GM12891 (cell line): ENCODE results near the gene MARVELD2.
A peak's percentile ranks its signal among the peaks of the same experiment; 100 is the strongest.
"Not testable (repeated sequence)": the region's sequence is repeated elsewhere in the genome, so short reads cannot be mapped to it uniquely, and the experiment has no call there.

ENCODE experiments used
- DNase-seq: peaks from one replicate; pipeline ENCODE4 v3.0.0; 2011; ENCODE audit warnings: low spot score; ENCODE audit not compliant: insufficient read length
- FAIRE-seq: peaks from 2 replicates; lab custom pipeline; 2011; peaks lifted over from hg19 to GRCh38; lab: Jason Lieb, UNC
- PAX5 ChIP-seq: IDR thresholded peaks from 2 replicates; pipeline ENCODE4 v1.6.1; 2011; ENCODE audit warnings: low read length, moderate library complexity, mild to moderate bottlenecking; ENCODE audit not compliant: insufficient read depth, severe bottlenecking
- POLR2A ChIP-seq: IDR thresholded peaks from 2 replicates; pipeline ENCODE4 v1.6.1; 2011; ENCODE audit warnings: low read depth, low read length, control low read depth
- POLR2AphosphoS5 ChIP-seq: IDR thresholded peaks from 2 replicates; pipeline ENCODE4 v1.6.1; 2011; ENCODE audit warnings: low read depth, low read length, control low read depth
- POU2F2 ChIP-seq: IDR thresholded peaks from 2 replicates; pipeline ENCODE4 v1.6.1; 2011; ENCODE audit warnings: low read depth, mild to moderate bottlenecking, control low read depth, low read length, moderate library complexity
- SPI1 ChIP-seq: IDR thresholded peaks from 2 replicates; pipeline ENCODE4 v1.6.1; 2011; ENCODE audit warnings: low read depth, low read length, control low read depth
- TAF1 ChIP-seq: IDR thresholded peaks from 2 replicates; pipeline ENCODE4 v1.6.1; 2011; ENCODE audit warnings: low read depth, low read length, control low read depth

Gene MARVELD2

DNA sequence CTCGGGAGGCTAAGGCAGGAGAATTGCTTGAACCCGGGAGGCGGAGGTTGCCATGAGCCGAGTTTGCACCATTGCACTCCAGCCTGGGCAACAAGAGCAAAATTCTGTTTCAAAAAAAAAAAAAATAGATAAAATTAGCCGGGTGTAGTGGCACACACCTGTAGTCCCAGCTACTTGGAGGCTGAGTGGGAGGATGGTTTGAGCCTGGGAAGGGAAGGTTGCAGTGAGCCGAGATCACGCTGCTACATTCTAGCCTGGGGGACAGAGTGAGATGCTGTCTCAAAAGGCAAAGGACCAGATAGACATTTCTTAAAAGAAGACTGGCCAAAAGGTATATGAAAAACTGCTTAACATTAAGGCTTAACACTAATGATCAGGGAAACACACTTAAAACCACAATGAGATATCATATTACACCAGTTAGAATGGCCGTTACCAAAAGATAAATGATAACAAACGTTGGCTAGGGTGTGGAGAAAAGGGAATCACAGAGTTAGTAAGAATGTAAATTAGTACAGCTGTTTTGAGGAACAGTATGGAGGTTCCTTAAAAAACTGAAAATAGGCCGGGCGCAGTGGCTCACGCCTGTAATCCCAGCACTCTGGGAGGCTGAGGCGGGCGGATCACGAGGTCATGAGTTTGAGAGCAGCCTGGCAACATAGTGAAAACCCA, 10.1 kb upstream of the MARVELD2 start:
- DNase-seq (no peak), FAIRE-seq (no peak)
- no peak for TF ChIP-seq SPI1
- no peak for TF ChIP-seq TAF1
- no peak for TF ChIP-seq POU2F2
- TF ChIP-seq PAX5: no peak
- no peak for TF ChIP-seq POLR2AphosphoS5
- no peak for TF ChIP-seq POLR2A

DNA sequence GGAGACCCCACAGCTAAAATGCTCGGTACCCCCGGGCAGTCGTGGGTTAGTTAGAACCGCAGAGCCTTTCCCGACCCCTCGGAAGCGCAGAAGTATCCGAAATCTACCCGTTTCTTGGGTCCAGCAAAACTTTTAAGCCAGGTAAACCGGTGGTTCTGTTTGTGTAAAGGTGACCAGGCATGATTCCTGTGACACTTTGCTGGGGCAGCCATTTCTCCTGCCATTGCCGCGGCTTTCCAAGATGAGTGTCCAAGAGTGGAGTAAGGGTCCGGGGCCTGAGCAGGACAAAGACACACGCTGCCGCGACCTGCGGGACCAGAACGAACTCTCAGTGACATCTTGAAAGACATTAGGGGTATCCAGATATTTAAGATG, 655 bp downstream of the MARVELD2 start:
- no peak for TF ChIP-seq POLR2AphosphoS5
- TF ChIP-seq TAF1: no peak
- no peak for TF ChIP-seq PAX5
- no peak for TF ChIP-seq SPI1
- TF ChIP-seq POLR2A: no peak
- no peak for TF ChIP-seq POU2F2
- FAIRE-seq (no peak), DNase-seq (no peak)

GRCh38 chr5:69416180-69416579, 1.3 kb downstream of the MARVELD2 start:
- TF ChIP-seq SPI1: no peak
- TF ChIP-seq POU2F2: no peak
- FAIRE-seq (peak; percentile 45), DNase-seq (no peak)

DNA sequence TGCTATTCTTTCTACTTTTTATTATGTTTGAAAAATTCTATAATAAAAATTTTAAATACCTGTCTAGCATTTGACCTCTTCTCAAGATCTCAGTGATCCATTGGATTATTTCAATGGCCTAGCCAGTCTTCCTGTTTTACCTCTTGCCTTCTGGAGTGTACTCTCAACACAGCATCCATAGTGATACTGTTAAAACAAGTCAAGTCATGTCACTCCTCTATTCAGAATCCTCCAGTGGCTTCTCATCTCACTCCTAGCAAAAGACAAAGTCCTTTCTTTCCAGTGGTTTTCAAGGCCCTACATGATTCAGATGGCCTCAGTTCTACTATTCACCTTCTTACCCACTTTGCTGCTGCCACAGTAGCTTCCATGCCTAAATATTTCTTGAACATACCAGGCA, 1.8 kb downstream of the MARVELD2 start:
- TF ChIP-seq PAX5: no peak
- TF ChIP-seq POLR2A: no peak
- TF ChIP-seq TAF1: no peak
- no peak for TF ChIP-seq SPI1
- TF ChIP-seq POU2F2: no peak
- FAIRE-seq (peak; percentile 28), DNase-seq (no peak)

- no peak for DNase-seq
- FAIRE-seq: no peak
- TF ChIP-seq SPI1 (no peak), POLR2A (no peak)
These were observed 3.6 kb downstream of the MARVELD2 start for GRCh38 chr5:69418554-69418953.

DNA sequence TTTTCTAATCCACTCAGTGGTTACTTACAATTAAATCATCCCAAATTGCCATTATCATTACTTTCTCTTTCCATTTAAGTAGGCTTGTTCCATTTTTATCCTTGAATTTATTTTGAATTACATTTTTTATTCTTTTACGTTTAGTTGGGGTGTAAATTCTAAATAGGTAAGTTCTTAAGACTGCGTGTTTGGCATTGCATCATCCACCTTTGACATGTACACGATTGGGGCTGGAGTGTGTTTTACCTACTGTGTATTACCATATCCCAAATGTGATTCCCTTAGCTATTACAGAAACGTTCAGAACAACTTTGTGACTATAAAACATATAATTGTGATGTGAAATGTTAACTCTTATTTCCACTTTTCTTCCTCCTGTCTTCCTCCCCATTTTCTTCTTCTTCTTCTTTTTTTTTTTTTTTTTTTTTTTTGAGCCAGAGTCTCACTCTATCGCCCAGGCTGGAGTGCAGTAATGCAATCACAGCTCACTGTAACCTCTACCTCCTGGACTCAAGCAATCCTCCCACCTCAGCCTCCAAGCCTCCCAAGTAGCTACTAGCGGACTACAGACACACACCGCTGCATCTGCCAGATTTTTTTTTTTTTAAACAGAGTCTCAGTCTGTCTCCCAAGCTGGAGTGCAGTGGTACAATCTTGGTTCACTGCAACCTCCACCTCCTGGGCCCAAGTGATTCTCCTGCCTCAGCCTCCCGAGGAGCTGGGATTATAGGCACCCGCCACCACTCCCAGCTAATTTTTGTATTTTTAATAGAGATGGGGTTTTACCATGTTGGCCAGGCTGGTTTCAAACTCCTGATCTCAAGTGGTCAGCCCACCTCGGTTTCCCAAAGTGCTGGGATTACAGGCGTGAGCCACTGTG, 16.7 kb downstream of the MARVELD2 start:
- FAIRE-seq: no peak
- DNase-seq: no peak
- no peak for TF ChIP-seq POLR2A
- no peak for TF ChIP-seq TAF1
- TF ChIP-seq PAX5: no peak
- no peak for TF ChIP-seq POLR2AphosphoS5
- no peak for TF ChIP-seq SPI1
- no peak for TF ChIP-seq POU2F2

DNA sequence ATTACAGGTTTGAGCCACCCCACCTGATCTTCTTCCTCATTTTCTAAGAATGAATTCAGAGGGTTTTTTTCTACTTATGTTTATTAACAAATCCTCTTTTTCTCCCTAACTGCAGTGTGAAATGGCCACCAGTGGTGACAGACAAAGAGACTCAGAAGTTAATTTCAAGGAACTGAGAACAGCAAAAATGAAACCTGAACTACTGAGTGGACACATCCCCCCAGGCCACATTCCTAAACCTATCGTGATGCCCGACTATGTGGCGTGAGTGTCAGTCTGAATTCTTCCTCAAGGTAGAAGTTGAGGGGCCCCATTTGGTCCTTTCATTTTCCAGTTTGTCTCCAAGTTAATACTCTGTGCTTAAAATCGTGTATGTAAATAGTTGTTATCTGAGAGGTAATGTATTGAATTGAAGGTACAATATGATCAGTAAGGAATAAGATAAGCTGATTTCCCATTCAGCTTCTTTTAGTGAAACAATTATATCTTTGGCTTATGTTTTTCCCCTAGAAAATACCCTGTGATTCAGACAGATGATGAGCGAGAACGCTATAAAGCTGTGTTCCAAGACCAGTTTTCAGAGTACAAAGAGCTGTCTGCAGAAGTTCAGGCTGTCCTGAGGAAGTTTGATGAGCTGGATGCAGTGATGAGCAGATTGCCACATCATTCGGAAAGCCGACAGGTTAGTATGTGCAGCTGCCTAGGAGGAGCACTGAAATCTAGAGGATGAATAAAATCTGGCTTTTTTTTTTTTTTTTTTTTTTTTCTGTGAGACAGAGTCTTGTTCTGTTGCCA, 17.7 kb downstream of the MARVELD2 start:
- TF ChIP-seq SPI1 (peak; percentile 89), PAX5 (no peak), TAF1 (peak; percentile 20; the same call in 1 of the 2 replicates), POLR2A (no peak), POU2F2 (no peak; the same call in 1 of the 2 replicates), POLR2AphosphoS5 (no peak)
- DNase-seq (no peak), FAIRE-seq (peak; percentile 20)

DNA sequence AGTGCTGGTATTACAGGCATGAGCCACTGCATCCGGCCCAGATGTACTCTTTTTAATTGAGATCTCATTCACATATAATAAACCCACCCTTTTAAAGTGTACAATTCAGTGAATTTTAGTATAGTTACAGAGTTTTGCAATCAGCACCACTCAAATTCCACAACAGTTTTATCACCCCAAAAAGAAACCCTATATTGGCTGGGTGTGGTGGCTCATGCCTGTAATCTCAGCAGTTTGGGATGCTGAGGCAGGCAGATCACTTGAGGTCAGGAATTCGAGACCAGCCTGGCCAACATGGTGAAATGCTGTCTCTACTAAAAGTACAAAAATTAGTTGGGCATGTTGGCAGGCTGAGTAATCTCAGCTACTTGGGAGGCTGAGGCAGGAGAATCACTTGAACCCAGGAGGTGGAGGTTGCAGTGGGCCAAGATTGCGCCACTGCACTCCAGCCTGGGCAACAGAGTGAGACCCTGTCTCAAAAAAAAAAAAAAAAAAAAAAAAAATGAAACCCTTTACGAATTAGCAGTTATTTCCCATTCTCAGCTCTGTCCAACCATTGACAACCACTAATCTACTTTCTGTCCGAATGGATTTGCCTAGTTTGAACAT, 20.5 kb downstream of the MARVELD2 start:
- not testable (repeated sequence) for FAIRE-seq, DNase-seq

GRCh38 chr5:69444127-69444754, 29.3 kb downstream of the MARVELD2 start:
- FAIRE-seq: no peak
- no peak for TF ChIP-seq PAX5
- no peak for TF ChIP-seq POLR2AphosphoS5
- no peak for TF ChIP-seq TAF1
- TF ChIP-seq POU2F2: no peak
- no peak for DNase-seq
